ENCODE data around the gene TTC7B. TPM values are rescaled to one million over a fixed set of nuclear protein-coding genes. Genes with fewer than 3 reads are reported as not detected.

TTC7B gene
- total RNA-seq, 1 experiment from 2014 or later: 14.6 TPM

GRCh38 chr14:90608281-90608680 lies 207.9 kb downstream of the TTC7B start:
- no peak for DNase-seq (ENCODE audit: low read depth)
- in situ Hi-C loops (cut with HindIII; ENCODE audit: low pct_unique_long_range_greater_than_20kb, low sequenced_read_pairs): no loop called here

DNA sequence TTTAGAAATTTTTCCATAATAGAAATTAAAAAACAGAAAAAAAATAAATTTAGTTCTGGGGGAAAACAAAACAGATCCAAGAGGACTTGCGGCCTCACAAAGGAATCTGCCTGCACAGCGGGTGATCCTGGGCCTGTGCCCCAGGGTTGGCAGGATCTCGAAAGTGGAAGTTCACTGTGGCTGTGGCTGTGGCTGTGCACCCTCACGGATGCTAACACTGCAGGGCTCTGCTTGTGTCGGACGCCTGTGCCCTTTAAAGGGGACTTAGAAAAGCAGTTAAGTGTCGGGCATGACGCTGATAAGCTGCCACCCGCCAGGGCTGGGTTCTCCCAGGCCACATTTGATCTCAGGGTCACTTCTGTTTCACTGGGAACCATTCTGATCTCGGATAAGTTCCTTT lies 209.1 kb downstream of the TTC7B start:
- in situ Hi-C loops (cut with HindIII; ENCODE audit: low pct_unique_long_range_greater_than_20kb, low sequenced_read_pairs): no loop called here
- no peak for DNase-seq (ENCODE audit: low read depth)

DNA sequence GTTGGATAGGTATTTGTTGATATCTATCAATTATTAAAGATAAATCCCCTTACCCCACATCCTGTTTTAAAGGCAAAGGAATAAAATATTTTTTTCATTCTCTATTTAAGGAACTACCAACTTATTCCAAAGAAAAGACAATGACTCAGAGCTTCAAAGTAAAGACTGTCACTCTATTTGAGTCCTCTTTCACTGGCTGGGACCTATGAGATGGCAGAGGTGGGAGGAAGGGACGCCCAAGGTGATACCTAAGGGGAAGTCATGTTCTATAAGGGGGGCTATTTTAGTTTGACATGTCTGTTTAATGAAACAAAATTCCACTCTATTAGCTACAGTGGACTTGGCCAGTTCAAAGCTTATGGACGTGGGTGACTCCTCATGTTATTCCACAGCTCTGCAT lies 209.8 kb downstream of the TTC7B start:
- DNase-seq (ENCODE audit: low read depth): no peak
- in situ Hi-C loops (cut with HindIII; ENCODE audit: low pct_unique_long_range_greater_than_20kb, low sequenced_read_pairs): no loop called here

- in situ Hi-C loops (cut with HindIII; ENCODE audit: low pct_unique_long_range_greater_than_20kb, low sequenced_read_pairs): no loop called here
- no peak for DNase-seq (ENCODE audit: low read depth)
These were observed 210.8 kb downstream of the TTC7B start for GRCh38 chr14:90605430-90605829.

- in situ Hi-C loops (cut with HindIII; ENCODE audit: low pct_unique_long_range_greater_than_20kb, low sequenced_read_pairs): no loop called here
- no peak for DNase-seq (ENCODE audit: low read depth)
These were observed 211.9 kb downstream of the TTC7B start for GRCh38 chr14:90604356-90604755.

DNA sequence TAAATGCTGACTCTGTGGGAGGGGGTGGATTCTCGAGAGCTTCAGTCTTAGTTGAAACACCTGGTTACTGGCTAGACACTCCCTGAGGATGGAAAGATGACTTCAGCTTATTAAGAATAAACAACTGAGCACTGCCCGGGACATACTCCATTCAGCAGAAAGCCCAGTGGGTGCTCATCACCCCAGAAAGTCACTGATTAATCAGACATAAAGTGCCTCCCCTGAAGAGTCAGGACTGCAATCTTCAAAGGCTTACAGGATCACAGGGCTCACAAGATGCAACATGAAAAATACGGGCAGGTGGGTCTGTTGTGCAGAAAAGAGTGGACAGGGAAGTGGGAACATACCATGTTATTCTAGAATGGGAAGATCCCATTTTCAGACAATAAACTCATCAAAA lies 212.4 kb downstream of the TTC7B start:
- in situ Hi-C loops (cut with HindIII; ENCODE audit: low pct_unique_long_range_greater_than_20kb, low sequenced_read_pairs): no loop called here
- no peak for DNase-seq (ENCODE audit: low read depth)

DNA sequence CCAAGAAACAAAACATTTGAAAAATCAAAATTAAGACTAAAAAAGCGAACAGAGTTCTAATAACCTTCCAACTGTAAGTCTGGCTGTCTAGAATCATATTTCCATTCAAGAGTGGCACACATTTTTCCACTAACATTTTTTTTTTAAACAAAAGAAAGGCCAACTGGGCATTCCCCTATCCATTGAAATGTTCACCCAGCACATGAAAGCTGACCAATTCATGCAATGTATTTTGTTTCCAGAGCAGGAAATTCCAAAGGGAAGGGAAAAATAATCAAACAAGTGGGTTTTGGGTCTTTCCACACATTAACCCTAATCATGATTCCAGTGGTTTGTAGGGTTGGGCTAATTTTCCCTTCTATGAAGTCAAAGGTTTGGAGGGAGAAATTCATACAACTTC lies 212.9 kb downstream of the TTC7B start:
- in situ Hi-C loops (cut with HindIII; ENCODE audit: low pct_unique_long_range_greater_than_20kb, low sequenced_read_pairs): no loop called here
- DNase-seq (ENCODE audit: low read depth): no peak

DNA sequence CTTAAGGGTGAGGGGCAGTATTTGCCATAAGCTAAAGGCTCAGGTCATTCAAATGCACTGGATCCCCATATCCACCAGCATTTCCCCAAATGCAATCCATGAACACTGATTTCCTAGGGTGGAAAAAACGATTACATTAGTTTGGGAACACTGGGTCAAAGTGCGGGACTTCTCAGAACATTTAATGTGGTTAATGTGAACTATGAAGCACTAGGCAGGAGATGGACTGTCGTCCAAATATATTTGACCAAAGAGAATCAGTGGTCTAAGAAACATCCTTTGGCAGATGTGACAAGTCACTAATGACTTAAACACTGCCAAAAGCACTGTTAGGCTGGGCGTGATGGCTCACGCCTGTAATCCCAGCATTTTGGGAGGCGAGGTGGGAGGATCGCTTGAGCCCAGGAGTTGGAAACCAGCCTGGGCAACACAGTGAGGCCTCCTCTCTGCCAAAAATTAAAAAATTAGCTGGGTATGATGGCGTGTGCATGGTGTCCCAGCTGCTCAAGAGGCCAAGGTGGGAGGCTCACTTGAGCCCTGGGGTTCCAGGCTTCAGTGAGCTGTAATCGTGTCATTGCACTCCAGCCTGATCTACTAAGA lies 214.0 kb downstream of the TTC7B start:
- DNase-seq (ENCODE audit: low read depth): no peak
- in situ Hi-C loops (cut with HindIII; ENCODE audit: low pct_unique_long_range_greater_than_20kb, low sequenced_read_pairs): no loop called here

- in situ Hi-C loops (cut with HindIII; ENCODE audit: low pct_unique_long_range_greater_than_20kb, low sequenced_read_pairs): no loop called here
- no peak for DNase-seq (ENCODE audit: low read depth)
These were observed 214.7 kb downstream of the TTC7B start for GRCh38 chr14:90601563-90601962.

- DNase-seq (ENCODE audit: low read depth): no peak
- in situ Hi-C loops (cut with HindIII; ENCODE audit: low pct_unique_long_range_greater_than_20kb, low sequenced_read_pairs): no loop called here
These were observed 215.6 kb downstream of the TTC7B start for GRCh38 chr14:90600619-90601018.

DNA sequence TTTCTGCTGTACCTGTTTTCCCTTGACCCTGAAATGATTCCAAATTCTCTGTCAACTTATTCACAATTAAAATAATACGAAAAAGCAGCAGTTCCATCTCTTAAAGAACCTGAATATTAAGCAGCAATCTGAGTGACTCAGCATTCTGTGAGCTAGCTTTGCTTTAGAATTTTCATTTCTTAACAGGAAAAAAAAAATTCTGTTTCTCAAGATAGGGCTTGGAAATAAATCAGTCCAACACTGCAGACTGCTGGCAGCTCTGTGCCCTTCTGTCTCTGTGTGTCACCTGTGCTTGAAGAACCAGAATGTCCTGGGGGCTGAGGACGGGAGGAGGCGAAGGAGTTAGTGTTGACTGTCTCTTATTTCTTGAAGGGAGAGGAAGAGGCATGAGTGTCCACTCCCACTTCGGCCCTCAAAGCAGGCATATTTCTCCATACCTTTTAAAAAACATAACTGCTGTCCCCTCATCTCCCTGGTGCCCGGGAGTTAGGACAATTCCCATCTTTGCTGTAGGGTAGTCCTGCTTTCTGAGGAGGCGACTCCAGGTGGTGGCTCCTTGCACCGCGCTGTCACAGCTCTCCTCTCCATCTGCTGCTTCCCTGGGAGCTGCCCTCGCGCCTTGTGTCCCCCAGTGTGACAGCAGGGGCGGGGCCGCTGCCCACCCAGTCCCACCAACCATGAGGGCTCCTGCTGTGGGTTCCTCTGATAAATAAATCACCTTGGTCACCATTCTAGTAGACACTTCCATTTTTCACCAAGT lies 216.3 kb downstream of the TTC7B start:
- peak; percentile 37 for DNase-seq (ENCODE audit: low read depth)
- in situ Hi-C loops (cut with HindIII; ENCODE audit: low pct_unique_long_range_greater_than_20kb, low sequenced_read_pairs): no loop called here

- in situ Hi-C loops (cut with HindIII; ENCODE audit: low pct_unique_long_range_greater_than_20kb, low sequenced_read_pairs): no loop called here
- DNase-seq (ENCODE audit: low read depth): no peak
These were observed 216.9 kb downstream of the TTC7B start for GRCh38 chr14:90599339-90599738.

GRCh38 chr14:90597961-90598360 lies 218.3 kb downstream of the TTC7B start:
- no peak for DNase-seq (ENCODE audit: low read depth)
- in situ Hi-C loops (cut with HindIII; ENCODE audit: low pct_unique_long_range_greater_than_20kb, low sequenced_read_pairs): no loop called here

GRCh38 chr14:90596733-90597132 lies 219.5 kb downstream of the TTC7B start:
- in situ Hi-C loops (cut with HindIII; ENCODE audit: low pct_unique_long_range_greater_than_20kb, low sequenced_read_pairs): no loop called here
- no peak for DNase-seq (ENCODE audit: low read depth)

GRCh38 chr14:90593254-90594040 lies 222.8 kb downstream of the TTC7B start:
- DNase-seq (ENCODE audit: low read depth): no peak
- in situ Hi-C loops (cut with HindIII; ENCODE audit: low pct_unique_long_range_greater_than_20kb, low sequenced_read_pairs): no loop called here

DNA sequence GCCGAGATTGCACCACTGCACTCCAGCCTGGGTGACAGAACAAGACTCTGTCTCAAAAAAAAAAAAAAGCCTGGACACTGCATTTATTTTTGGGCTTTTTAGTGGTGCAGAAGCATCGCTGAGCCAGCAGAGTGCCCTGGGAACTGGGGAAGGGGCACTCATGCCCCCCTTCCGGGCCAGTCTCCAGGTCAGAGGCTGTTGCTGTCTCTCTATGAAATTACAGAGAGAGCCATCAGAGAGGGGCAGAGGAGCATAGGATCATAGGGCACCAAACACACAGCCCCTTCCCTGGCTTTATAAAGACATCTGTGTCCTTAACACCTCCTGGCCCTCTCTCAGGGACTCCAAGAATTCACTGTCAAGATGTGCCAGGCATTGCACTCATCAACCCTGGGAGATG lies 223.6 kb downstream of the TTC7B start:
- in situ Hi-C loops (cut with HindIII; ENCODE audit: low pct_unique_long_range_greater_than_20kb, low sequenced_read_pairs): no loop called here

DNA sequence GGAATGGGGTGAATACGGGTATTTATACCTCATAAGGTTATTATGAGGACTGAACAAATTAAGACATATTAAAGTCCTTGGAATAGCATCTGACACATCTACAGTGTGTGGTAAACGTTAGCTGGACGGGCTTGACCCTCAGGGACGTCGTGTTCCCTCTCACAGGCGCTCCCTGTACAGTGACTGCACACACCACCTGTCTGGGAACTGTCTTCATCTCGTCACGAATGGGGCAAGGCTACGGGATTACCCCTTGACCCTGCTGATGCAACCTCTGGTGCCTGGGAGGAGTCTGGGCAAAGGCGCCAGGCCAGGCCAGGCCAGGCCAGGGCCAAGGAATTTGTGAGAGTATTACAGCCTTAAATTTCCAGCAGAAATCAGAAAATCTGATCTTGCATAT lies 228.3 kb downstream of the TTC7B start:
- DNase-seq (ENCODE audit: low read depth): no peak
- in situ Hi-C loops (cut with HindIII; ENCODE audit: low pct_unique_long_range_greater_than_20kb, low sequenced_read_pairs): no loop called here

More for the DNA sequence above, 223.6 kb downstream of the TTC7B start:
- DNase-seq (ENCODE audit: low read depth): no peak

DNA sequence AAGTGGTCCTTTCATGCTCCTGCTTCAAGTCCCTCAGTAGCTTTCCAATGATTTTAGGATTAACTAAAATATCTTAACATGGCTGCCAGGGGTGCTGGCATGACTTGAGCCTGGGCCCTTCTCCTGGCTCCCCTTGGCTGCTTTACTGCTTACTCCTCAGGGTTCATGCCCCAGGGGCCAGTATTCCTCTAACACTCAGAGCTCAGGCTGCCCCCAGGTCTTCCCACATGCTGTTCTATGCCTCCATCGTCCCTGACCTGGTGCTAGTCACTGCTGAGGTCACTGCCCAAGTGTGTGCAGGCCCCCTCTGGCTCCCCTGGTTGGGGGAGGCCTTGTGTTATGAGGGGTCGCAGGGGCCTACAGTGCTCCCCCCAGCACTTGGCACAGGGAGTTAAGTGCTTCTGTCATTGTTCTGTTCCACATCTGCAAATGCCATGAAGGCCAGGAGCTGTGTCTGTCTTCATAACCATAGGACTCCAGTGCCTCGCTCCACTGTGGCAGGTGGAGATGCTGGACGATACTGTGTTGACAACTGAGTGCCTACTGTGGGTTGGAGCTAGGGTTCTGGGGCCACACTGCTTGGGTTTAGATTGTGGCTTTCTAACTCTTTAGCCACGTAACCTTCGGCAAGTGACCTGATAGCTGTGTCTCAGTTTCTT lies 228.8 kb downstream of the TTC7B start:
- no peak for DNase-seq (ENCODE audit: low read depth)
- in situ Hi-C loops (cut with HindIII; ENCODE audit: low pct_unique_long_range_greater_than_20kb, low sequenced_read_pairs): no loop called here

GRCh38 chr14:90585106-90585505 lies 231.1 kb downstream of the TTC7B start:
- no peak for DNase-seq (ENCODE audit: low read depth)
- in situ Hi-C loops (cut with HindIII; ENCODE audit: low pct_unique_long_range_greater_than_20kb, low sequenced_read_pairs): no loop called here

All from Caki2 (cell line).